CD4-positive, alpha-beta memory T cell (primary cell): ENCODE data around the gene P4HB. TPM values are rescaled to one million over a fixed set of nuclear protein-coding genes. Genes with fewer than 3 reads are reported as not detected.
A peak's percentile ranks its signal among the peaks of the same experiment; 100 is the strongest.

Experiments used
- CTCF ChIA-PET: fragments of 350-600 bp; sonication (Branson Sonifier 250); formaldehyde crosslinking; loops from one replicate; lab custom pipeline; 2021; ENCODE audit warnings: inconsistent platforms; ENCODE audit not compliant: partially characterized antibody; lab: Charles Lee
- POLR2A ChIA-PET: fragments of 350-600 bp; sonication (Branson Sonifier 250); formaldehyde crosslinking; loops from one replicate; lab custom pipeline; 2021; ENCODE audit not compliant: partially characterized antibody; lab: Charles Lee
- DNase-seq, 5 donors: peaks; one replicate each; pipeline versions ENCODE4 v3.0.0 to v3.0.0-alpha.2; 2020 to 2022; ENCODE audit warnings: mixed read lengths in 1 of 5
- H3K27ac ChIP-seq: one replicate; pipeline ENCODE4 v1.7.0; 2013; ENCODE audit warnings: low read depth, low read length
- H3K27me3 ChIP-seq: 2 replicates; pipeline ENCODE4 v1.7.0; 2013; ENCODE audit warnings: mild to moderate bottlenecking, low read length, moderate library complexity; ENCODE audit not compliant: insufficient read depth
- H3K36me3 ChIP-seq: 2 replicates; pipeline ENCODE4 v1.7.0; 2013; ENCODE audit warnings: mild to moderate bottlenecking, low read length, moderate library complexity; ENCODE audit not compliant: insufficient read depth
- H3K4me1 ChIP-seq: 2 replicates; pipeline ENCODE4 v1.7.0; 2013; ENCODE audit warnings: mild to moderate bottlenecking, low read length, moderate library complexity; ENCODE audit not compliant: insufficient read depth
- H3K4me3 ChIP-seq, 2 donors: one replicate each; pipeline ENCODE4 v1.7.0; 2013; ENCODE audit warnings: low read length in 2 of 2, mild to moderate bottlenecking in 1 of 2
- H3K9me3 ChIP-seq, 2 donors: one replicate each; pipeline ENCODE4 v1.7.0; 2013; ENCODE audit warnings: low read length in 2 of 2, control low read depth in 1 of 2; ENCODE audit not compliant: control insufficient read depth in 1 of 2
- H3K27ac Mint-ChIP-seq, 7 donors: one replicate each; pipeline ENCODE4 v1.8.0; 2020 to 2021; ENCODE audit warnings: mixed read lengths in 7 of 7, mild to moderate bottlenecking in 6 of 7, inconsistent platforms in 3 of 7, moderate library complexity in 3 of 7
- H3K27me3 Mint-ChIP-seq, 2 donors: one replicate each; pipeline ENCODE4 v1.8.0; 2020 to 2021; ENCODE audit warnings: mixed read lengths in 2 of 2
- H3K36me3 Mint-ChIP-seq, 2 donors: one replicate each; pipeline ENCODE4 v1.8.0; 2020 to 2021; ENCODE audit warnings: mixed read lengths in 2 of 2, inconsistent platforms in 1 of 2, mild to moderate bottlenecking in 1 of 2
- H3K4me1 Mint-ChIP-seq, 4 donors: one replicate each; pipeline ENCODE4 v1.8.0; 2020 to 2021; ENCODE audit warnings: mixed read lengths in 4 of 4, mild to moderate bottlenecking in 1 of 4
- H3K4me3 Mint-ChIP-seq, 8 donors: one replicate each; pipeline ENCODE4 v1.8.0; 2020 to 2021; ENCODE audit warnings: mixed read lengths in 8 of 8, mild to moderate bottlenecking in 7 of 8, moderate library complexity in 6 of 8, inconsistent platforms in 3 of 8
- H3K9me3 Mint-ChIP-seq, 8 donors: one replicate each; pipeline ENCODE4 v1.8.0; 2020 to 2021; ENCODE audit warnings: mixed read lengths in 8 of 8, mild to moderate bottlenecking in 5 of 8, inconsistent platforms in 3 of 8, moderate library complexity in 1 of 8
- intact Hi-C: fragments of 100-400 bp; cut with micrococcal nuclease; formaldehyde crosslinking; loops from one replicate; pipeline ENCODE4 v1.15.1; 2023
- polyA plus RNA-seq, 2 donors: library from polyadenylated mRNA; unstranded; fragments of 300-500 nt; fragmentation: Illumina TruSeq; gene quantifications; one replicate each; pipeline ENCODE4 v1.2.3, GENCODE V29; 2021
- total RNA-seq, 2 experiments: library from RNA; stranded (reverse); gene quantifications; one replicate each; pipeline ENCODE4 v1.2.3, GENCODE V29; 2021

The P4HB gene
- total and polyA plus RNA-seq, 4 experiments from 2014 or later, result 272 to 409 (median 365) TPM

DNA sequence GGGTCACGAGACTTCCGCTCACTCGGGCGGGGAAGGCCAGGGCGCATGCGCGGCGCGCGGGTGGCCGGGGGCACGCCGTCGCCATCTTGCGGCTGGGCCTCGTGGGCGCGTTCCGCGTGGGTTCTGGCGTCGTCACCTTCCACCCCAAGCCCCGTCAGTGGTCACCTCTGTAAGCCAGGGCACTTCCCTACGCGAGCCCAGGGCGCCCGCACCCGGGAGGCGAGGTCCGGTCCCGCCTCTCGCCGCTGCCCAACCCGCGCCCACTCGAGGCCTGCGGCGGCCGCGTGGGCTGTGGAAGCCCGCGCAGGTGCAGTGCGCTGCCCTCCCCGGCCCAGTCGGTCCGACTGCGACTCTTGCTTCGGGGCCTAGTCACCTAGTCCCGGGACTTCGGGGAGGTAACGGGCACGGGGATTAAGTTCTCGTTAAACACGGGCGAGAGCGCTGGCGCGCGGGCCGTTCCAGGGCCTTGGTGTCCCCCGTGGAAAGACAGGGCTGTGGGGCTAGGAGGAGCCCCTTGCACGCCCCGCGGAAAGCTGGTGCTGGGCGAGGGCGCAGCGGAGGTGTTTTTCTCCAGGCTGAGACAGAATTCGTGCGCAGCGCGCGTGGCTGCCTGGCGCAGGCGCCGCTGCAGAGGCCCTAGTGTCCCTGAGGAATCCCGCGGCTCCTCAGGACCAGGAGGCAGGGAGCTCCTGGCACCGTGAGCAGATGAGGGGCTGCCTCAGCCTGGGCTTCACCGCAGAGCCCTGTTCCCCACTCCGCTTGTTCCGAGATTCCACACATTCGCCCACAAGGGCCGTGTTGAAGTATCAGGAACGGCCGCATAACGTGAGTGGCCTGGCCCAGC, 11.3 kb upstream of the P4HB start:
- H3K27ac ChIP-seq, result peak overlapping the region; percentile 95
- H3K36me3 Mint-ChIP-seq, result peaks cover 8 to 23% of the 10 kb centered on the region in 2 donors
- peak overlapping the region; percentile 84 to 95 for H3K4me3 ChIP-seq
- peaks cover 9 to 53% (median 30%) of the 10 kb centered on the region in 4 donors for H3K4me1 Mint-ChIP-seq
- H3K27ac Mint-ChIP-seq, result peak overlapping the region; percentile 93 to 97 (median 96)
- no peaks in the 10 kb centered on the region for H3K9me3 ChIP-seq
- no peaks in the 10 kb centered on the region for H3K27me3 ChIP-seq
- peak overlapping the region; percentile 81 to 91 (median 86) for H3K4me3 Mint-ChIP-seq
- intact Hi-C loops, result loop anchor here (1.0 to 5.0 kb wide), 4 partner anchors 11 to 39 kb away; partner anchors contain the start of genes ALYREF, ANAPC11, MCRIP1 and P4HB
- H3K4me1 ChIP-seq, result peaks cover 50% of the 10 kb centered on the region
- ChIA-PET POLR2A (interaction anchor here (0.5 to 5.2 kb wide), 30 partner anchors 8 to 577 kb away, joined by 3 to 99 read pairs (median 5); partner anchors contain the start of genes ALYREF, ANAPC11, CCDC137 and CENPX), CTCF (interaction anchor here (0.7 kb wide), 1 partner anchor 16 kb away, joined by 3 read pairs; no protein-coding TSS in a partner anchor)
- H3K9me3 Mint-ChIP-seq, result peaks cover 0 to 7% (median 0%) of the 10 kb centered on the region in 8 donors
- H3K27me3 Mint-ChIP-seq, result no peaks in the 10 kb centered on the region
- H3K36me3 ChIP-seq, result peaks cover 26% of the 10 kb centered on the region
- peak; percentile 95 to 97 (median 96) for DNase-seq

- Mint-ChIP-seq H3K4me1 (peaks cover 9 to 54% (median 30%) of the 10 kb centered on the region in 4 donors), H3K36me3 (peaks cover 8 to 23% of the 10 kb centered on the region in 2 donors), H3K27me3 (no peaks in the 10 kb centered on the region), H3K27ac (peak within 1 kb of the TSS; percentile 93 to 98 (median 96)), H3K9me3 (peaks cover 0 to 7% (median 0%) of the 10 kb centered on the region in 8 donors), H3K4me3 (peak within 1 kb of the TSS; percentile 86 to 92 (median 89))
- Histone ChIP-seq H3K4me3 (peak within 1 kb of the TSS; percentile 84 to 95), H3K27me3 (no peaks in the 10 kb centered on the region), H3K9me3 (no peaks in the 10 kb centered on the region), H3K36me3 (peaks cover 26% of the 10 kb centered on the region), H3K27ac (peak within 1 kb of the TSS; percentile 95), H3K4me1 (peaks cover 55% of the 10 kb centered on the region)
- intact Hi-C loops, result loop anchor here (1.0 to 5.0 kb wide), 4 partner anchors 11 to 40 kb away; partner anchors contain the start of genes ALYREF, ANAPC11, MCRIP1 and P4HB
- no peak for DNase-seq
- ChIA-PET POLR2A (interaction anchor here (0.8 to 5.2 kb wide), 21 partner anchors 10 to 360 kb away, joined by 3 to 99 read pairs (median 6); partner anchors contain the start of genes ACTG1, ALYREF, ANAPC11 and CCDC137), CTCF (no interaction called here)
Observed at GRCh38 chr17:81870981-81871386, 10.6 kb upstream of the P4HB start, which contains the start of gene ARHGDIA. TSS of gene ARHGDIA (minus strand) at chr17:81871337. CDS start at chr17:81869930, 1,407 bp downstream.

DNA sequence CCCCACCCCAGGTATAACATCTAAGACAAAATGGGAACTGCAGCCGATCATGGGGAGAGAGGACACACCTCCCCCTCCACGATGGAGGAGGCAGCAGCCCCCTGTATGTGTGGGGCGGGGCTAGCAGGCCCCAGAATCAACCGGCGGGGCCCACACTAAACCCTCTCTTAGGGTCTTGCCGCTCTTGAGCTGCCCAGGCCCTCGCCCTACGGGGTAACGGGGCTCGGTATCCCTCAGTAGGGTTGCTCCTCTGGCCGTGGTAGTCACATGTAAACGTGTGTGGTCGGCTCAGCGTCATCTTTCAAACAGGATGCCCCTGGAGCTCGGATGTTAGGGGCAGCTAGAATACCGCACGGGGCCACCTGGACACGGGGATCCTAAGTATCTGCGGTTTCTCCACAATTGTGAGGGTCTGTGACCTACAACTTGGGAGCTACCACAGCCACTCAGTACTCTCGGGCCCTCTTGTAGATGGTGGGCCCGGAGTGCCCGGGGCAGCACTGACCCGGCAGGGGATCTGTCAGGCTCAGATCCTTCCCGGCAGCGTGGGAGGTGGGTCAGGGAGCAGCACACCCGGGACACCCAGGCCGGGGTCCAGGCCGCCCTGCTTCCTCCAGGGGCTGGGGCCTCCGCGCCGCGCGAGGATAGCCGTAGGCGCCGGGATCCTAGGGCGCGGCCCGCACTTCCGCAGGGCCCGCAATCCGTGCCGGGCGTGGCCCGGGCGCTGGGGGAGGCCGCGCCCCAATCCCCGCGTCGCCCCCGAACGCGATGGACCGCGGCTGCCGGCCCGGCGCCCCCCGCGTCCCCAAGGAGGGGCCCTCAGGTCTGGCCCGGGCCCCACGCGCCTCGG, 10.0 kb upstream of the P4HB start:
- Mint-ChIP-seq H3K27me3 (no peaks in the 10 kb centered on the region), H3K36me3 (peaks cover 8 to 25% of the 10 kb centered on the region in 2 donors), H3K27ac (peak overlapping the region; percentile 93 to 98 (median 95)), H3K4me1 (peaks cover 9 to 60% (median 33%) of the 10 kb centered on the region in 4 donors), H3K9me3 (peaks cover 0 to 7% (median 0%) of the 10 kb centered on the region in 8 donors), H3K4me3 (peak overlapping the region; percentile 85 to 92 (median 88))
- Histone ChIP-seq H3K9me3 (no peaks in the 10 kb centered on the region), H3K4me3 (peak overlapping the region; percentile 63 to 78), H3K27me3 (no peaks in the 10 kb centered on the region), H3K27ac (peak overlapping the region; percentile 91), H3K36me3 (peaks cover 26% of the 10 kb centered on the region), H3K4me1 (peaks cover 55% of the 10 kb centered on the region)
- ChIA-PET POLR2A (interaction anchor here (0.8 to 5.2 kb wide), 23 partner anchors 10 to 360 kb away, joined by 3 to 99 read pairs (median 6); partner anchors contain the start of genes ACTG1, ALYREF, ANAPC11 and CCDC137), CTCF (interaction anchor here (0.8 to 1.0 kb wide), 2 partner anchors 54 to 57 kb away, joined by 3 read pairs; partner anchors contain the start of gene MAFG)
- intact Hi-C loops, result loop anchor here (2.0 to 5.0 kb wide), 2 partner anchors 38 to 40 kb away; partner anchors contain the start of genes MCRIP1 and PCYT2
- DNase-seq, result peak; percentile 41 to 64 (median 50)

DNA sequence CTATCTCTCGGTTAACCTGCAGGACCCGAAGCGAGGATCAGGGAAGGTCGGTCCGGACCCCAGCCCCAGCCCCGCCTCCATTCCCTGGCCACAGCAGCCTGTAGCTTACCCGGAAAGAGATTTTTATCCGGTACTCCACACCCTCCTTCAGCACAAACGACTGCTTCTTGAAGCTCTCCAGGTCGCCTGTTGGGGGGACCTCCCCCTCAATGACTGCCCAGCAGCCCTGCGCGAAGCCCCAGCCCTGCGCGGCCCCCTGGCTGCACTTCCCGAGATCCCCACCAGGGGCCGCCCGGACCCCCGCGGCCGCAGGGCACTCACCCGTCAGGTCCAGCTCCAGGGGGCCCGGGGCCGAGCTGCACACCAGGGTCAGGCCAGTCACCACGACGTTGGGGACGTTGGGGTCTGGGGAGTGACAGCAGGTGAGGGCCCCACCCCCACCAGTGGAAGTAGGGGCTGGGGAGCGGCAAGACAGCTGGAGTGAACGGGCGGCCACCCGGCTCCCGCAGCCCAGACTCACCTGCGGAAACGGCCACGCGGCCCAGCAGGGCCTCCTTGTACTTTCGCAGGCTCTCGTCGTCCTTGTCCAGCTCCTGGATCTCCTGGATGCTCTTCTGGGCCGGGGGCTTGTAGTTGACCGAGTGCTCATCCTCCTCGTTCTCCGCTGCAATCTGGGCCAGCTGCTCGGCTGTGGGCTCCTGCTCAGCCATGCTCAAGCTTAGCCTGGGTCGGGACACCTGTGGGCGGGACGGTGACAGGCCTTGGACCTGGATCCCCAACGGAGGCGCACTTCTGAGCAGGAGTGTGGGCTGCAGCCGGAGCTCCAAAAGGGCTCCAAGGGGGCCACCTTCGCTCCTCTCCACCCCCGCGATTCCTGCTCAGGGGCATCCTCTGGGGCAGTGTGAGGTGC, 9.1 kb upstream of the P4HB start:
- intact Hi-C loops, result loop anchor here (2.0 to 10.0 kb wide), 3 partner anchors 37 to 425 kb away; partner anchors contain the start of genes MCRIP1 and PCYT2
- Histone ChIP-seq H3K4me3 (peak overlapping the region; percentile 63 to 78), H3K9me3 (no peaks in the 10 kb centered on the region), H3K27ac (peak overlapping the region; percentile 91), H3K4me1 (peaks cover 55% of the 10 kb centered on the region), H3K27me3 (no peaks in the 10 kb centered on the region), H3K36me3 (peaks cover 26% of the 10 kb centered on the region)
- H3K4me3 Mint-ChIP-seq, result peak overlapping the region; percentile 85 to 92 (median 88)
- H3K9me3 Mint-ChIP-seq, result peaks cover 0 to 7% (median 0%) of the 10 kb centered on the region in 8 donors
- ChIA-PET CTCF (interaction anchor here (0.7 to 1.2 kb wide), 5 partner anchors 10 to 58 kb away, joined by 3 to 5 read pairs (median 3); partner anchors contain the start of genes MAFG and MCRIP1), POLR2A (interaction anchor here (0.8 to 5.2 kb wide), 20 partner anchors 9 to 359 kb away, joined by 3 to 99 read pairs (median 6); partner anchors contain the start of genes ACTG1, ALYREF, ANAPC11 and MAFG)
- no peaks in the 10 kb centered on the region for H3K27me3 Mint-ChIP-seq
- peaks cover 8 to 58% (median 34%) of the 10 kb centered on the region in 4 donors for H3K4me1 Mint-ChIP-seq
- peak in 2 of 5 donors; percentile 17 to 29 for DNase-seq
- H3K36me3 Mint-ChIP-seq, result peaks cover 8 to 25% of the 10 kb centered on the region in 2 donors
- H3K27ac Mint-ChIP-seq, result peak overlapping the region; percentile 93 to 98 (median 95)

DNA sequence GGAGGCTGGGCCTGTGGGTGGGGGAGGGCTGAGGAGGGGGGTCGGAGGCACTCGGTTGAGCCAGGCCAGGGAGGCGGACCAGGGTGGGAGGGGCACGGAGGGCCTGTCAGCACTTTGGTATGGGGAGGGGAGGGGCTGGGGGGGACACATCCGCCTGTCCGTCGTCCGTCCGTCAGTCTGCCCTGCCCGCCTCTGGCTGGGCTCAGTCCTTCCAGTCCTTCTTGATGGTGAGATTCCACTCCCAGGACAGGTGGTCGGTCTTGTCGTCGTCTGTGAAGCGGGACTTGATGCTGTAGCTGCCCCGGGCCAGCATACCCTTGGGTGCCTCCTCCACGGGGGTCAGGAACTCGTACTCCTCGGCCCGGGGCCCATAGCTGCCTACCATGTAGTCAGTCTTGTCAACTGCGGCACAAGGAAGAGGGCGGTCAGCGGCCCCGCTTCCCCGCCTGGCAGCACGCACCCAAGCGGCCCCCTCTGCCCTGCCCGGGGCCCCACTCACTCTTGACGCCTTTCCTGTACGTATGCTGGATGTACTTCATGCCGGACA, 8.4 kb upstream of the P4HB start:
- intact Hi-C loops, result loop anchor here (10.0 kb wide), 1 partner anchor 426 kb away; no protein-coding TSS in a partner anchor
- Mint-ChIP-seq H3K9me3 (peaks cover 0 to 8% (median 0%) of the 10 kb centered on the region in 8 donors), H3K36me3 (peaks cover 8 to 25% of the 10 kb centered on the region in 2 donors), H3K4me3 (peak overlapping the region in 2 of 8 donors; percentile 20 to 46), H3K27ac (peak overlapping the region in 4 of 7 donors; percentile 30 to 61 (median 42)), H3K27me3 (no peaks in the 10 kb centered on the region), H3K4me1 (peaks cover 8 to 50% (median 33%) of the 10 kb centered on the region in 4 donors)
- no peak for DNase-seq
- H3K27me3 ChIP-seq, result no peaks in the 10 kb centered on the region
- H3K4me3 ChIP-seq, result no peak overlapping the region
- peaks cover 51% of the 10 kb centered on the region for H3K4me1 ChIP-seq
- H3K9me3 ChIP-seq, result no peaks in the 10 kb centered on the region
- CTCF ChIA-PET, result interaction anchor here (0.8 to 1.2 kb wide), 2 partner anchors 10 to 35 kb away, joined by 3 to 5 read pairs; partner anchors contain the start of gene MCRIP1
- H3K36me3 ChIP-seq, result peaks cover 26% of the 10 kb centered on the region
- H3K27ac ChIP-seq, result peak overlapping the region; percentile 91
- POLR2A ChIA-PET, result interaction anchor here (1.0 to 5.2 kb wide), 11 partner anchors 8 to 355 kb away, joined by 3 to 99 read pairs (median 11); partner anchors contain the start of genes ACTG1, MAFG, MCRIP1 and MRPL12
